NCI-H2227 (cell line): ENCODE results near the gene BGN.

Source experiments
- DNase-seq: peaks from one replicate; lab custom pipeline; 2025; ENCODE audit not compliant: unreplicated experiment; lab: John Stamatoyannopoulos, UW

Gene BGN

DNA sequence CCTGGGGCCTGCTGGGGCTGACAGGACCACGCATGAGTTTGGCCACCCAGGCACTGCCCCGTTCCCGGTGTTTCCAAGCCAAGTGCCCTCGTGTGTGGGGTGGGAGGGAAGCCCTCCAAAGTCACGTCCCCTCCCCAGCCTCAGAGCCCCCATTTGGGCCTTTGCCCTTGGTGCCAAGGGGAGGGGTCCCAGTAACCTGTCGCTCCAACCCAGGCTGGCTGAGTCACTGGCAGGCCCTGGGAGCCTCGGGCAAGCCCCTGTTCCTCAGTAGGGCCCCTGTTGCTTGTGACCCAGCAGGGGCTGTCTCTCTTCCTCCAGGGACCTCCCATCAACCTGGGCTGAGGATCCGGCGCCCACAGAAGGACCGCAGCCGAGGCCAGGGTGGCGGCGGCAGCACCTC, 13.7 kb upstream of the BGN start:
- DNase-seq: no peak

DNA sequence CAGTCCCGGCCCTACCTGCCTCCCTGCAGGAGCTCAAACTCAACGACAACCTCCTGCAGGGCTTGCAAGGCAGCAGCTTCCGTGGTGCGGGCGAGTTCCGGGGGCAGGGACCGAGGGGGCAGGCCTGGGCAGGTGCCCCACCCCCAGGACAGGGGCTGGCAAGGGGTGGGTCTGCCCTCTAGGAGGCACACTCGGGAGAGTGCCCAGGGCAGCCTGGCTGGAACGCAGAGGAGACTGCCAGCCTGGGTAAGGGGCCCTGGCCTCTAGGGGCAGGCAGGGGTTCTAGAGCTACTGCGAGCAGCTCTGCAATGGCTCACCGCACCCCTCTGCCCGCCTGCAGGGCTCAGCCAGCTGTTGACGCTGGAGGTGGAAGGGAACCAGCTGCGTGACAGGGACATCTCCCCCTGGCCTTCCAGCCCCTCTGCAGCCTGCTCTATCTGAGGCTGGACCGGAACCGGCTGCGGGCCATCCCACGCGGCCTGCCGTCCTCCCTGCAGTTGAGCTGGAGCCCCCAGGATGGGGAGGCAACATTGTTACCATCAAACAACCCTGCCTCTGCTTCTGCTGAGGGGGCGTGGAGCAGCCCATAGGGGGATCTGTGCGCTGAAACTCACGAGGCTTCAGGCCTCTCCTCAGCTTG, 12.3 kb upstream of the BGN start:
- no peak for DNase-seq

DNA sequence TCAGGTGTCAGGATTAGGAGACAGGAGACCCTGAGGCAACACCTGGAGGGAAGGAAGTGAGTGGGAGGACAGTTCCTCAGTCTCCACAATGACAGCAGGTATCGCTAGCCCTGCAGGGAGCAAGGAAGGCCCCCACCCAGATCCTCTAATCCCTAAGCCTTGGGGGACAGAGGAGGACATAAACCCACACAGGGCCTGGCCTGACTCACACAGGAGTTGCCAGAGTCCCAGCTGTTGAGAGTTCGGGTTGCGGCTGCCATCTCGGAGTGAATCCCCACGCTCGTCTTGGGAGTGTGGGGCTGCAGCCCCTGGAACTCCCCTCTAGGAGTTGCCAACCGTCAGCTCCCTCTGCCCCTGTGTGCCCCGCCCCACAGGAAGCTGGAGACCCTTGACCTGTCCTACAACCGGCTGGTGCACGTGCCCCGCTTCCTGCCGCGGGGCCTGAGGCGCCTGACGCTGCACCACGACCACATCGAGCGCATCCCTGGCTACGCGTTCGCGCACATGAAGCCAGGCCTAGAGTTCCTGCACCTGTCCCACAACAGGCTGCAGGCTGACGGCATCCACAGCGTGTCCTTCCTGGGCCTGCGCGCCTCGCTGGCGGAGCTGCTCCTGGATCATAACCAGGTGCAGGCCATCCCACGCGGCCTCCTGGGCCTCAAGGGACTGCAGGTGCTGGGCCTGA, 9.2 kb upstream of the BGN start:
- no peak for DNase-seq

DNA sequence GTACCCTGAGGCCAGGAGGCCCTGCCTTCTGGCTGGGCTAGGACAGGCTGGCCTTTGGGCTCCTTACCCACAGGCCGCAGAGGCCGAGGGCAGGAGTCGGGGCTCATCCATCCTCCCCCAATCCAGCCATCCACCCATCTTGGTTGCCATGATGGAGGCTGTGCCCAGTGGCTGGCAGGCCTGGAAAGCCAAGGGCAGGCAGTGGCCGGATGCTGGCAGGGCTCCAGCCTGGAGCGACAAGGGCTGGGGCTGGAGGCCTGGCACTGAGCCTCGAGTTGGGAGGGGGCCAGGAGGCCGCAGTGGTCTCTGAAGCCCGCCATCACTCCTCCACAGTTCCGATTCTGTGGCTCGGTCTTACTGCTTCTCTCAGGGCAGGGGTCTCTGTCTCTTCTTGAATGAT, 8.6 kb upstream of the BGN start:
- DNase-seq: no peak

DNA sequence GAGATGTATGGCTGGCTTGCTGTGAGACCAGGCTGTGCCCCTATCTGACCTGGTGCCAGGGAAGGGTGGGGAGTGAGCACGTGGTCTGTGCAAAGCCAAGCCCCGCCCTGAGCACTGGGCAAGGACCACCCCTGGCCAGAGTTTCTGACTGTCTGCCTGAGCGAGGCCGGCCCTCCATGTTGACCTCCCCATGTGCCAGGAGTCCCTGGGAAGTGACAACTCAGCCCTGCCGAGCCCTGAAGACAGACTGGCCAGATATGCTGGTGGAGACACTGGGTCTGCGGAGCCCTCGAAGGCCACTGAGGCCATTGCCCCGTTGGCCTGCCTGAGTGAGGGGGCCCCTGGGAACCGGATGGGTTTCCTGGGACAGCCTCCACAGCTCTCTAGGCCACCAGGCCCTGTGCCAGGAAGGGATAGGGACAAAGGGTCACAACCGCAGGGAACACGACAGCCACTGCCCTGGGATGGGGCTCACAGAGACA, 7.1 kb upstream of the BGN start:
- DNase-seq: no peak

DNA sequence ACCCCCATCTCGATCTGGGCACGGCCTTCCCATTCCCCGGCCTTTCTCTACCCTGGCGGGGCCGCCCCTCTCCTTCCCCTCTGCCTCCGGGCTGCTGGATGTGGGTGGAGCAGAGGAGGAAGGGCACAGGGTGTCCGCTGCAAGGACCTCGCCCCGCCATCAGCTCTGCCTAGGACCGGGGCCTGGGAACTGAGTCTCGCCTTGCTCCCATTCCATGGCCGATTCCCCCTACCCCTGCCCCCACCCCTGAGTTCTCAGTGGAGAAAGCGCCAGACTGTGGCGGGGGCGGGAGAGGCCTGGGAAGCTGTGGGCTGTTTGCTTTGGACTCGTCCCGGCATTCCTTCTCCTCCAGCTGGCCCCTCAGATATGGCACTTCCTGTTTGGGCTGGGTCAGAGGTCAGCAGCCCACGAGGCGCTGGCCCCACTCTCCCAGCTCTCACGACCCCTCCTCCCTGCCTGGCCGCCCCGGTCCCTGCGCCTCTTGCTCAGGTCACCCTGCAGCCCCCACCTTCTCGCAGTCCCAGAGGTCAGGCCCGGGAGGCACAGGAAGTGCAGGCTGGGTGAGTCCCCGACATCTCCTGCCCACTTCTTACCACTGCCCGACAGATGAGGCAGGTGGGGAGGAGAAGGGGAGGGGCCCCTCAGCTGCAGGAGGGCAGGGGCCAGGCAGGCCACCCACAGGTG, 6.4 kb upstream of the BGN start:
- no peak for DNase-seq

DNA sequence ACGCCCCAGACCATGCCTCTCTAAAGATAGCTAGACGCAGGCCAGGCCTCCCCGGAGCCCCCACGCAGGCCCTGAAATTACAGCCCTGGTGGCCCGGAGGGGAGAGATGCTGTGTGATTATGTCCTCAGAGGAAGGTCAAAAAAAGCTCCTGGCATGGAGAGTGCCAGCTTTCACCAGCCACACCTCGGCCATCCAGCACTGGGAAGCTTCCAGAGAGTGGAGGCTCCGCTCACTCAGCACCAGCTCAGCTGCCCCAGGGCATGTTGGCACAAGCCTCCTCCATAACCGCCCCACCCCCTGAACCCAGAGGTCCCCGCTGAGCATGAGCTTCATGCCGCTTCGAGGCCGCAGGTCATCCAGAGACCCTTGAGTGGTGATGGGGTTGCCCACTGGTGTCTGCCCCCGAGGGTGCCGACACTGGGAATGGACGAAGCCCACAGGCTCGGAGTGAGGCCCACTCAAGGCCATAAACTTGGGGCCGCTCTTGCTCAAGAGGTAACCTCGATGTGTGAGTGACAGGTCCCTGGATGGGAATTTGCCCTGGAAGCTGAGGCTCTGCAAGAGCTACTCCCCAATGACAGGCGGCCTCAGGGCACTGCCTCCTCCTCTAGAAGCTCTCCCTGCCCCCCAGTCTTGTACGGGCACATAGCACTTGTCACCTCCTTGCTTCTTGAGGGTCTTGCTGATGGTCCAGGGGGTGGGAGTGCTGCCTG, 4.4 kb upstream of the BGN start:
- no peak for DNase-seq

DNA sequence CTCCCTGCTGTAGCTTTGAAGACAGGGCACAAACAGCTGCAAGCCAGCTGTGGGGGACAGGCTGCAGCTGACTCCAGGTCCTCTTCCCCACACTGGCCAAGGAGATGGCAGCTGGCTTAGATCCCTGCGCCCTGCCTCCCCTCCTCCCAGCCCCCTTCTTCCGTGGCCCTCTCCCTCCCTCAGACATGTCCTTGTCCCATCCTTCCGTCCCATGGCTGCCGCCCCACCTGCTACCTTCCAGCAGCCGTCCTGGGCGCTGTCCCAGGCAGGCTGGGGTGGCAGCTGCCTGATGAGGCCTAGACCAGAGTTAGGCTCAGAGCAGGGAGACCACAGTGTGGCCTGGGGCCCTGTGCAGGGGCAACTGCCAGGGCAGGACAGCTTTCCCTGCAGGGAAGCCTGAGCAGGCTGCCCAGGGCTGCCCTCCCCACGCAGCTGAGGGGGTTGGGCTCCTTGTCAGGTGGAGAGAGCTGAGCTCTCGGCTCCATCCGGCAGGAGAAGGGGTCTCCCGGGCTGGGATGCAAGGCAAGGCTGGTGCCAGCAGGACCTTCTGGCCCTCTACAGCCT, 3.3 kb upstream of the BGN start:
- peak; percentile 19 for DNase-seq

DNA sequence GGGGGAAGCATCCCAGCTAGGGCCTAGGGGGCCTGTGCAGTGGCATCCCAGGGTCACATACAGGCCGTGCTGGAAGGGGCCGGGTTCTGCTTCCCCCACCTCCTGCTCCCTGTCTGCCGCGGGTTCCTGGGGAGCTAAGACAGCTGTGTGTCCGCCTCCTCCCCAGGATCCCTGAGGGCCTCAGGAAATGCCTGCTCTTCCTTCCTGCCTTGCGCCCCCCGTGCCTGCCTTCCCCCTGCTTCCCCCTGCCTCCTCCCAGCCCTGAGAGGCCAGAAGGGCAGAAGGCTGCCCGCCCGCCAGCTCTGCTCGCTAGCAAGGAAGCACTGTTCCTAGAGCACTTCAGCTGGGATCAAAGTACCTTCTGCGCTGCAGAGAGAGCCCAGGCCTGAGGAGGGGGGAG, 2.9 kb upstream of the BGN start:
- no peak for DNase-seq

DNA sequence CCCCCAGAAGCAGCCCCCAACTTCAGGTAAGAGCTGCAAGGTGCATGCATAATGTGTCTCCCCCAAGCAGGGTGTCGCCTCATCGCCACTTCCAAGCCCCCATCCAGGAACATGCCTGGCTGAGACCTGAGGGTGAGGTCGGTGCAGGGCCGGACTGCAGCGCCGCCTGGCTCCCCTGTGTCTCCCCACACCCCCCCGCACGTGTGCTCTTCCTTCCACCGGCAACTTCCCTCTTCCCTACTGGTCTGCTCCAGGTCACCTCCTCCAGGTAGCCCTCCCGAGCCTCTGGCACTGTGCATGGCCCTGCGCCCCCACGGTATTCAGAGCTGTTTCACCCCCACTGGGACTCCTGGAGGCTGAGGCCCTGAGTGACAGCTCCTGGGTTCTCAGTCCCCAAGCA, 2.2 kb upstream of the BGN start:
- DNase-seq: no peak

DNA sequence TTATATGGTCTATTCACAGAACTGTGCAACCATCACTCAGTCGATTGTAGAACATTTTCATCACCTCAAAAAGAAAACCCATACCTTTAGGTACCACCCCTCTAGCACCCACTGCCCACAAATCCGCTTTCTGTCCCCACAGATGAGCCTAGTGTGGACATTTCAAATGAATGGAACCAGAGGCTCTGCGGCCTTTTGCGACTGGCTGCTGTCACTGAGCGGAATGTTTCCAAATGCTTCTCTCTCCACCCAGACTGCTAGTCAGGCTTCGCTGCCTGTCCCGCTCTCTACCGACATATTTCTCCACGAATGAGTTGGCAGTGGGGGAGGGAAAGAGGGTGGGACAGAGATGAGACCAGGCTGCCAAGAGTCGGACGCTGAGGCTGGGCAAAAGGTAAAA, 1.7 kb upstream of the BGN start:
- DNase-seq: no peak

DNA sequence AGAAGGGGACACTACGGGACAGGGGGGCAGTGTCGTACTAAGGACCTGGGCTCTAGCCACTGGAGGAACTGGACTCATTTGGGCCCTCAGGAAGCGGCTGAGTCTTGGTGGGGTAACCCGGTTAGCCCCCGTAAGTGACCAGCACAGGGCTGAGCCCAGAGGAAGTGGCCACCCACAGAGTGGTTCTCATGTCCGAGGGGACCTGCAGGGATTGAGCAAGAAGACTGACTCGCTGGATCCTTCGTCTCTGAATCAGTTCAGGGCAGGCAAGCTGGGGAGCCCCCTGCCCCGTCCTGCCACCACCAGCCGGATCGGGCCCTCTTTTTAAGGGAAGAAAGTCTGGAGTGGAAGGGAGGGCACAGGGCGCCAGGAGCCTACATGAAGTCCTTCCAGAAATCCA, 719 bp upstream of the BGN start:
- no peak for DNase-seq

DNA sequence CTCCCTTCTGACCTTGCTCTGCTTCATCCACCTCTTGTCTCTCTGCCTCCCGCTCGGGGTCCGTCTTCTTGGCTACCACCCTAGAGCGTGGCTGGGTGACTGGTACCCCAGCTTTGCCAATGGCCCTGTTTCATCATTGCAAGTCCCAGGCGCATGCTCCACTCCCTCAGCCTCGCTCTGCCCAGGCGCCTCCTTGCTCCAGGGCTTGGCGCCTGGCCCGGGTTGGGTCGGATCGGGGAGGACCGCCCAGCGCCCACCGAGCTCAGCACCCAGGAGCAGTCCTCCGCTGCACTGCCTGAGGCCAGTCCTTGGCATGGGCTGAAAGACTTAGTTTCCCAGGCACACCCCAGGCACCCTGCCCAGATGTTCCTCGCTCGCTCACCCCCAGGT, 577 bp downstream of the BGN start:
- DNase-seq: no peak

DNA sequence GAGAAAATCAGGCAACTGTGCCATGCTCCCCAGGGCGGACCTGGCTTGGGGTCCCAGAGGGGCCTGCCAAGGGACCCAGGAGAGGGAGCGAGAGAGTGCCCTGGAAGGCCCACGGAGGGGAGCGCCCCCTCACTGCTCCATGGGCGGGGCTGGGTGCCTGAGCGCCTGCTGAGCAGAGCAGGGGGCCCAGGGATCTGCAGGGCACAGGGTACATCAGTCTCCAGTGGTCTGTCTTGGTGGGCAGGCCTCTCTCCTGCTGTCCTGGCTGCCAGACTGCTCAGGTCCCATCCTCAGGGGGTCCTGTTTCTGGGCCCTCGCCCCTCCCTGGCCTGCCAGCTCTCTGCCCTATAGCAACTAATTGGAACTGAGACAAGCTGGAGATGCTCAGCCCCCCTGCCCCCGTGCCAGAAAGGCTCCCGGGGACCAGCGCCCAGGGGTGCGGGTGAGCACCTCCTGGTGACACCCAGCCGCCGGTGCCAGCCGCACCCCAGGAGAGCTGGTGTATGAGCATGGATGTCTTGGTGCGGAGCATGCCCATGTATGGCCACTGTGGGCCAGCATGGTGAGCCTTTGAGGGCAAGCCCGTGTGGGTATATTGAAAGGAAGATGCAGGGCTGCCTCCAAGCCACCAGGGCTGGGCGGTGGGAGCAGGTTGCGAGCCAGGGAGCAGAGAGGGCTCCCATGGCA, 1.3 kb downstream of the BGN start:
- no peak for DNase-seq

DNA sequence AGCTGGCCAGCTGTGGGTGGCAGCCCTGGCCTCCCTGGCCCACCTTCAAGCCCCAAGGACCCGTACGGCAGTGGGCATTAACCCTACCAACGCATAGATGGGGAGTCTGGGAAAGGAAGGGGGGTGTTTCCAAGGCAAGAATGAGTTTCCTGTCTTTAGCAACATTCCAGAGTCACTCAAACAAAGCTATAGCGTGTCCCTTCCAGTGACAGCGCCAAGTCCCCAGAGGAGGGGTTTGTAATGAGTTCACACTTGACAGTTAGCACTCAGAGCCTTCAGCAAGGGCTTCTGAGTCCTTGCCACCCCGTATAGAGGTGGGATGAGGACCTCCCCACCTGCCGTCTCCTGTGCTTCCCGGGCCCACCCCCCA, 1.8 kb downstream of the BGN start:
- no peak for DNase-seq

DNA sequence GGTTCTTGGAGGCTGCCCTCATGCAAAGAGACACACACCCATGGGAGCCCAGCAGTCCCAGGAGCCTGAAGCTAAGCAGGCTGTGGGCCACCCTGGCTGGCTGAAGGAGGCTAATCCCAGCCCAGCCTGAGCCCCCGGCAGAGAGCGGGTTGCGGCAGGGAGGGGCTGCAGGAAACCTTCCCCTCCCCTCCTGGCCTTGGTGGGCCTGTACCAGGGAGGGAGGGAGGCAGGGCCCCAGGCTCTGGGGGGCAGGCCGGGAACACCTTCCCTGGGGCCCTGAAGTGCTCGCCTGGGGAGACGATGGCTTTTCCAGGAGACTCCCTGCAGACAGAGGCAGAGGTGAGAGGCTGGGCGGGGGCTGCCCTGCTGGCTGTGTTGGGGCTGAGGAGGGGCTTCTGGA, 3.7 kb downstream of the BGN start:
- DNase-seq: no peak

DNA sequence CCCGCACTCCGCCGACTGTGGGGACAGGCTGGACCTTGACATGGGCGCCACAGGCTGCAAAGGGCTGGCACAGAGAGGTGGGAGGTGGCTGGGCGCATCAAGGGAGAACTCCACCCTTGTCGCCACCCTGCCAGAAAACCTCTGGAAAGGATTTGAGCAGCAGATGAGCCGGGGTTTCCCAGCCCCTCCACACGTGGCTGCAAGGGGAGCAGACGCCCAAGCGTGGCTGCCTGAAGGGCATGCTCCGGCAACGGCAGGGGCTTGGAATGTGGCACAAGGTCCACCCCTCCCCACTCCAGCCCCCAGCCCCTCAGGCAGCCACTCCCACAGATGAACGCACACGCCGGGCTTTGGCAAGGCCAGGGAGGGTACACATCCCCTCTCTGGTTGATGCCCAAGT, 4.6 kb downstream of the BGN start:
- no peak for DNase-seq

DNA sequence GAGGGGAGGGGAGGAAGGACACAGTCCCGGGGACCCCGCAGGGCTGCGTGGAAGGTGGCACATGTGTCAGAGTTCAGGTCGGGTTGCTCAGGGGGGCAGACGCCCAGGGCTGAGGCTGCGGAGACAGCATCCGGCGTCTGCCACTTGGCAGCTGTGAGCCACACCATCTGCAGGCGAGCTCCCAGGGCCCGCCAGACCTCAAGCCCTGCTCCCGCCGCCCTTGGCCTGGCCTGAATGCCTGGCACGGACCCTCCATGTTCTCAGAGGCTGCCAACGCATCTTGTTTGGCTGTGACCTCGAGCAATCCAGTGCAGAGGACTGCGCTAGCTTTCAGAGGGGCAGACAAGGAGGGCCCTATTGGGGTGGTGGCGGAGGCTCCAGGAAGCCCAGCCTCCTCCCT, 5.1 kb downstream of the BGN start:
- DNase-seq: no peak

DNA sequence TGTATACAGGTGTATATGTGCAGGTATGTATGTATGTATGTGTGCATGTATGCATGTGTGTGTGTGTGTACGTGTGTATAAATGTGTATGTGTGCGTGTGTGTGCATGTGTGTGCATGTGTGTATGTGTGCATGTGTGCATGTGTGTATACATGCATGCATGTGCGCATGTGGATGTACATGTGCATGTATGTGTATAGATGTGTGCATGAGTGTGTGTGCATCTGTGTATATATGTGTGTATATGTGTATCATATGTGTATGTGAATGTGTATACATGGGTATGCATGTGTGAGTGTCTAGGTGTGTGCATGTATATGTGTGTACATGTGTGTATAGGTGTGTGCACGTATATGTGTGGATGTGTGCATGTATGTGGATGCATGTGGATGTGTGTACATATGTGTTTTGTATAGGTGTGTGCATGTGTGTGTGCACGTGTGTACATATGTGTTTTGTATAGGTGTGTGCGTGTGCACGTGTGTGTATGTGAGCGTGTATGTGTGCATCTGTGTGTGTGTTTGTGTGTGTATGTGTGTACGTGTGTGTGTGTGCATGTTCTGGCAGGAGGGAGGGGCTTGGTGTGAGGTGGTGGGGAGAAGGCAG, 6.0 kb downstream of the BGN start:
- no peak for DNase-seq

DNA sequence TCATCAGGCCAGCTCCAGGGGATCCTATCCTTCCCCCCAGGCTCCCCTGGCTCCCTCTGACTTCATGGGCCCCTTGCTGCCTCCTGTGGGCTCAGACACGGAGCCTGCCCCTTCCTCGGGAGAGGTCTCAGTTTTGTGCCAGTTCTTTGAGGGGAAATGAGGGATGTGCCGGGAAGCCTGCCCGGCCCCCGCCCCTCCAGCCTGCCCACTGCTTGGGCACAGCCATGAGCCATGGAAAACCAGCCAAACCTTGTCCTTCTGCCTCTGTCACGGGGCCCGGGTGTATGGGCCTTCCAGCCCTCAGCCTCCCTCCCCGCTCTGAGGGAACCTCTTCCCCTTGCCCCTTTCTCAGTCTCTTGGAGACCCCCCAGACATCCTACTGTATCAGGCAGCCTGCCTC, 6.8 kb downstream of the BGN start:
- no peak for DNase-seq

DNA sequence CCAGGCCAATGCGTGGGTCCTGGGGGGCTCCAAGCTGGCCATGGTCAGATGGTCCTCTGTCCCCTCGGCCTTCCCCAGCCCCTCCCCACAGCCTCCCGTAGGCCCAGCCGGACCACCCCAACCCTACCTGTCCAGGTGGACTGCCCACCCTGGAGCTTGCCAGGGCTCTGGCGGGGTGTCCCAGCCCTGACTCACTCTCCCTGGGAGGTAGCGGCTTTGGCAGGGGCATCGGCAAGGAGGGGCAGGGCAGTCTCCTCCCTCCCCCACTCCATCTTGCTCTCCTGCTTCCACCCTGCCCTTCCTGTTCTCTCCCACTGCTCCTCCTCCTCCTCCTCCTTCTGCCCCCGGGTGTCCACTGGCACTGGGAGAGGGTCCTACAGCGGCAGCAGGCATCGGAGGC, 7.4 kb downstream of the BGN start:
- DNase-seq: no peak
